ENCODE measurements around the gene CPN2.

DNA sequence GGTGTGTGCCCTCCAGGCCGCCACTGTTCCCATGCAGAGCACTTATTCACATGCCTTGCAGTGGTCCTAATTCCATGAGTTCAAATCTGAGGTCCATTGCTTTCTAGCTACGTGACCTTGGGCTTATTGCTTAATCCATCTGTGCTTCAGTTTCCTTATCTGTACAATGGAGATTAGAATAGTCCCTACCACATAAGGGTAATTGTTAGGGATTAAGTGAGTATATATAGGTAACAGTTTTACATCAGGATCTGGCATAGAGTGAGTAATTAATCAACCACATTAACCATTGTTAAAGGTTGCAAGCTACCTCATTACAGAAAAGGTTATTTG lies 7.6 kb downstream of the CPN2 start:
- TF ChIP-seq MLX (CRISPR knock-in tag; IDR thresholded peaks at IDR 0.05) (no peak), POLR2AphosphoS5 (IDR thresholded peaks at IDR 0.05; ENCODE audit: low read depth, low read length) (no peak), CC2D1A (CRISPR knock-in tag; IDR thresholded peaks at IDR 0.05) (no peak), HDAC2 (CRISPR knock-in tag; IDR thresholded peaks at IDR 0.05) (no peak), CTCF (CRISPR knock-in tag; IDR thresholded peaks at IDR 0.05) (no peak)
- TF ChIP-seq, protein P1, sequence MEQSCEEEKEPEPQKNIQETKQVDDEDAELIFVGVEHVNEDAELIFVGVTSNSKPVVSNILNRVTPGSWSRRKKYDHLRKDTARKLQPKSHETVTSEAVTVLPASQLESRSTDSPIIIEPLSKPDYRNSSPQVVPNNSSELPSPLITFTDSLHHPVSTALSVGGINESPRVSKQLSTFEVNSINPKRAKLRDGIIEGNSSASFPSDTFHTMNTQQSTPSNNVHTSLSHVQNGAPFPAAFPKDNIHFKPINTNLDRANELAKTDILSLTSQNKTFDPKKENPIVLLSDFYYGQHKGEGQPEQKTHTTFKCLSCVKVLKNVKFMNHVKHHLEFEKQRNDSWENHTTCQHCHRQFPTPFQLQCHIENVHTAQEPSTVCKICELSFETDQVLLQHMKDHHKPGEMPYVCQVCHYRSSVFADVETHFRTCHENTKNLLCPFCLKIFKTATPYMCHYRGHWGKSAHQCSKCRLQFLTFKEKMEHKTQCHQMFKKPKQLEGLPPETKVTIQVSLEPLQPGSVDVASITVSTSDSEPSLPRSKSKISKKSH (CRISPR knock-in tag; IDR thresholded peaks at IDR 0.05; ENCODE audit: borderline replicate concordance): no peak
